AG09319 (cell line): ENCODE data around the gene STAT4.

Source experiments
- DNase-seq: peaks from one replicate; pipeline ENCODE4 v3.0.0-alpha.2; 2010; ENCODE audit warnings: low read depth; ENCODE audit errors: extremely low read depth
- TF ChIP-seq, protein P1 (sequence below): IDR thresholded peaks from 2 replicates; pipeline ENCODE4 v1.5.1; 2011; ENCODE audit warnings: low read depth, mild to moderate bottlenecking, inconsistent platforms, low read length, moderate library complexity

Gene STAT4, protein sequence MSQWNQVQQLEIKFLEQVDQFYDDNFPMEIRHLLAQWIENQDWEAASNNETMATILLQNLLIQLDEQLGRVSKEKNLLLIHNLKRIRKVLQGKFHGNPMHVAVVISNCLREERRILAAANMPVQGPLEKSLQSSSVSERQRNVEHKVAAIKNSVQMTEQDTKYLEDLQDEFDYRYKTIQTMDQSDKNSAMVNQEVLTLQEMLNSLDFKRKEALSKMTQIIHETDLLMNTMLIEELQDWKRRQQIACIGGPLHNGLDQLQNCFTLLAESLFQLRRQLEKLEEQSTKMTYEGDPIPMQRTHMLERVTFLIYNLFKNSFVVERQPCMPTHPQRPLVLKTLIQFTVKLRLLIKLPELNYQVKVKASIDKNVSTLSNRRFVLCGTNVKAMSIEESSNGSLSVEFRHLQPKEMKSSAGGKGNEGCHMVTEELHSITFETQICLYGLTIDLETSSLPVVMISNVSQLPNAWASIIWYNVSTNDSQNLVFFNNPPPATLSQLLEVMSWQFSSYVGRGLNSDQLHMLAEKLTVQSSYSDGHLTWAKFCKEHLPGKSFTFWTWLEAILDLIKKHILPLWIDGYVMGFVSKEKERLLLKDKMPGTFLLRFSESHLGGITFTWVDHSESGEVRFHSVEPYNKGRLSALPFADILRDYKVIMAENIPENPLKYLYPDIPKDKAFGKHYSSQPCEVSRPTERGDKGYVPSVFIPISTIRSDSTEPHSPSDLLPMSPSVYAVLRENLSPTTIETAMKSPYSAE

DNA sequence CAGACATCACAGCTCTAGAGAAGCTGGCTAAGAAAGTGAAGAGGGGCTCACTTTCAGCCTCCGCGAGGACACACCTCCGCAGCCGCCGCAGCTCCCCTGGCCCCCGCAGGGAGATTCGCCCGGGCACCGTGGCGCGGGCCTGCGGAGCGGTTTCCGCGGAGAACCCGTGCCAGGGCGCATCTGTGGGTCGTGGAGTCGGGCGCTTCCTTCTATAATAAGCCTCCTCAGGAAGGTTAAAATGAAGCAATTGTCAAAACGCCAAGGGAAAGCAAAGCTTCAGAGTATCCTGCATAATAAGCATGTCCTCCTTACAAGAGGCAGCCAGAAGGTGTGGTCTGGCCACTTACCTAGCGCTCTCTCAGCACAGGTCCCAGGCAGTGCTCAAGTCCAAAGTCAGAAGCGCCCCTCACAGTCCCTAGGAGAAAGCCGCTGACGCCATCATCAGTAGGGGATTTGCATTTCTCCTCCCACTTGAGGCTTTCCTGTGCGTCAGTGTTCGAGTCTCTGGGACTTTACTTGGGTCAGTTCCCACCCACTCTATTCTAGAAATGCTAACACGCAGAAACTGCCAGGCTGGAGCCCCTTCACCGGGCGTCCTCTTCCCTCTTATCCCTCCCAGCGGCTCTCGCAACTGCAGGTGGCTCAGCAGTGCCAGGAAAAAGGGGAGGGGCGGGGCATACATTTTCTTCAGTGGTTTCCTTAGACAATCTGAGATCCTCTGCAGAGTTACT lies at the start of gene STAT4:
Gene STAT4, minus strand, starts transcription at position 395 of the 731 bp plus-strand sequence. CDS start 2,791 bp downstream, outside the sequence.
- no peak for DNase-seq
- TF ChIP-seq, protein P1, sequence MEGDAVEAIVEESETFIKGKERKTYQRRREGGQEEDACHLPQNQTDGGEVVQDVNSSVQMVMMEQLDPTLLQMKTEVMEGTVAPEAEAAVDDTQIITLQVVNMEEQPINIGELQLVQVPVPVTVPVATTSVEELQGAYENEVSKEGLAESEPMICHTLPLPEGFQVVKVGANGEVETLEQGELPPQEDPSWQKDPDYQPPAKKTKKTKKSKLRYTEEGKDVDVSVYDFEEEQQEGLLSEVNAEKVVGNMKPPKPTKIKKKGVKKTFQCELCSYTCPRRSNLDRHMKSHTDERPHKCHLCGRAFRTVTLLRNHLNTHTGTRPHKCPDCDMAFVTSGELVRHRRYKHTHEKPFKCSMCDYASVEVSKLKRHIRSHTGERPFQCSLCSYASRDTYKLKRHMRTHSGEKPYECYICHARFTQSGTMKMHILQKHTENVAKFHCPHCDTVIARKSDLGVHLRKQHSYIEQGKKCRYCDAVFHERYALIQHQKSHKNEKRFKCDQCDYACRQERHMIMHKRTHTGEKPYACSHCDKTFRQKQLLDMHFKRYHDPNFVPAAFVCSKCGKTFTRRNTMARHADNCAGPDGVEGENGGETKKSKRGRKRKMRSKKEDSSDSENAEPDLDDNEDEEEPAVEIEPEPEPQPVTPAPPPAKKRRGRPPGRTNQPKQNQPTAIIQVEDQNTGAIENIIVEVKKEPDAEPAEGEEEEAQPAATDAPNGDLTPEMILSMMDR: no peak

DNA sequence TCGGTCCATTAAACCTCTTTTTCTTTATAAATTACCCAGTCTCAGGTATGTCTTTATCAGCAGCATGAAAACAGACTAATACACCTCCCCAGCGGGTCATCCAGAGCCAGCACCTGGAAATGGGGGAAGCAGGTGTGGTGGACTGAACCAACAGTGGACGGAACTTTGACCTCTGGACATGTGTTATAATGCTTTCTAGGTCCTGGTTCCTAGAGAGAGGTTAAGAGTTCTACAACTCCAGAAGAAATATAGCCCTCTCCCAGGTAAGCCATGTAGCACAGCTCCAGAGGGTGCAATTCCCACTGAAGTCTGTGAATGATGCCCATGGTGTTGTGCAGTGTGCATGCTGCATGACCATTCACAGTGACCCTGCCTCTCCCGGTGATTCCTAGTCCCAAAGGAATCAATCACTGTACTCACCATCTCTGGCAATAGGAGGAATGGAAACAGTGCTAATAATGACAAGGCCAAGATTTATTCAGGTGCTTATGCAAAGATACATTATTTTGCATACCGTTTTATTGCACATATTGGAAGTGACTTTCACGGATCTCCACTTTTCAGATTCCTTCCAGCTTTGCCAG lies 49.2 kb upstream of the STAT4 start:
- TF ChIP-seq, protein P1: no peak
- no peak for DNase-seq

DNA sequence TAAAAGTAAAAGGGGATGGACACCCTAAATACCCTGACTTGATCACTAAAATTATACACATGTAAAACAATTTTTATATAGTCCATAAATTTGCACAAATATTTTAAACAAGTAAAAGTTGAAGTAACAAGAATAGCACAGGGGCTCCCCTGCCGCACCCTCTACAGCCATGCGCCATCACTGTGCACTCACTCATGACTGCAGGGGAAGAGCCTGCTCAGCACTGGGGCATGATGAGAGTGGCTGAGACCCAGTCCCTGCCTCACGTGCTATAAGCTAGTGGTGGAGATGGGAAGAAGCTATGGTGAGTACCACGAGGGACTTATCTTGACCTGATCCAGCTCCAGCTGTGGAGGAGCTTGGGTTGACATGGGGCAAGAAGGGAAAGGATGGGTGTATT lies 47.5 kb upstream of the STAT4 start:
- TF ChIP-seq, protein P1: no peak
- DNase-seq: no peak

DNA sequence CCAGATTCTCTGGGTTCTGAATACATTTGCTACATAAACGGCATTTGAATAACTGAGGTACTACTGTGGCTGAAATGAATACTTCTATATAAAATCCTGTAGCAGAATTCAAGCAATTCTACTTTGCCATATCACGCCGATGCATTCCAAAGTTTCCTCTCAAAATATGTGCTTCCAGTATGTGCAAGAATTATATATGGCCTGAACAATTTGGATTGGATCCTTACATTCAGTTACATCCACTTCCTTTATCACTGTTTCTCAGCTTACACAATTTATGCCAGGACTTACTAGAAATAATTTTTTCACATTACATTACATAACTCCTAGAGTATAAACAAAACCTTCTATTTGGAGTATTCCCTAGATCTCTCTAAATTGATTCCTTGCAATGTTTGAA lies 46.3 kb upstream of the STAT4 start:
- no peak for DNase-seq
- TF ChIP-seq, protein P1: no peak

DNA sequence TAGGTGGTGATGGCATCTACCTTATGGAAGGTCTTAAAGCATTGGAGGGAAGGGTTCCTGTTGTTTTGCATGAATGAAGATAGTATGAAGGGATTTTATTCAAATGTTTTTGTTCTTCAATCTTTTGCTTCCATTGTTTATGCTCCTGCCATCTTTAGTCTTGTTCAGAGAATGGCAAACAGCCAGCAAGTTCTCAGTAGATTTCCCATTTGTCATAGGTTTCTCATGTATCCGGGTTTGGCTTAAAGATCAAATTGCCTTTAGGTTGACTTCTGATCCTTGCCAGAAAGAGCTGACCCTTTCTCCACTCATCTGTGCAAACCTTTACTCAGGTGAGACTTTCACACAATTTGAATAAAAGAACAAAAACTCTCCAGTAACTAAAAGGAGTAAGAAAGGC lies 44.2 kb upstream of the STAT4 start:
- no peak for DNase-seq
- TF ChIP-seq, protein P1: no peak

DNA sequence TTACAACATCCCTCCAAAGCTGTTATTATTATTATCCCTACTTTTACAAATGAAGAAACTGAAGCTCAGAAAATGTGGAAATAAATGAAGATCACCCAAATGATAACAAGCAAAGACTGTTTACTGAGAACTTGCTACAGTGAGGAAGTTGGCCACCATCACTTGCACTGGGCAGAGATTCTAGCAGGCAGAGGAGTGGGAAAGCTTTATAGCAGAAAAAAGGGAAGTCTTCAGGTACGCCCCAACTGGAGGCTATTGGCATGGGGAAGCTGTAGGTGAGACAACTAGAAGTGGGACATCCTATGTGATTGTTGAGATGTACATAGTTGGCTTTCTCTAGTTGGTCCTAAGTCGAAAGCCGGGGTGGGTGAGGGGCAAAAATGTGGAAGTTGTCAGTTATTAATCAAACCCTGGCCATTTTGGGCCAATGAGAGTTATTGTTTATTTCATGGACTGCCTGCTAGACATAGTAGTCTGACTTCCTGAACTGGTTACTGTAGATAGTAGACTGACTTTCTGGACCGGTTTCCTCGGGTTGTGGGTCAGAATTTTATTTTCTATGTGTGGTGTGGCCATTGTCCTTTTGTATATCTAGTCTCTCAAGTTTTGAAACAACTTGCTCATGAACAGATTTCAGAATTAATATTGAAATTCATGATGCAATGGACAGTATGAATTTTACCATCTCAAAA lies 40.2 kb upstream of the STAT4 start:
- TF ChIP-seq, protein P1: no peak
- no peak for DNase-seq
